Endothelial cell of umbilical vein (primary cell): Measurements from ENCODE around the gene USP17L17. TPM values are rescaled to one million over a fixed set of nuclear protein-coding genes. Genes with fewer than 3 reads are reported as not detected.
"Not testable (repeated sequence)": the region's sequence is repeated elsewhere in the genome, so short reads cannot be mapped to it uniquely, and the experiment has no call there.

Experiments used
- BruUV-seq: library from RNA; stranded (reverse); fragments of 400-500 nt; replicated peaks from 2 replicates; lab custom pipeline; 2021; lab: Mats Ljungman, UMichigan
- CTCF ChIA-PET: fragments of 300-600, 350-600 bp; sonication (Branson Sonifier 250); formaldehyde crosslinking; loops from one replicate; lab custom pipeline; 2021; ENCODE audit warnings: antibody characterized with exemption, inconsistent platforms; lab: Charles Lee
- POLR2A ChIA-PET: fragments of 300-600, 350-600 bp; sonication (Branson Sonifier 250); formaldehyde crosslinking; loops from one replicate; lab custom pipeline; 2021; ENCODE audit warnings: antibody characterized with exemption, inconsistent platforms; lab: Charles Lee
- DNase-seq: peaks from one replicate; pipeline ENCODE4 v3.0.0-alpha.2; 2011; ENCODE audit warnings: low read depth, low spot score
- FAIRE-seq: peaks from 2 replicates; lab custom pipeline; 2011; peaks lifted over from hg19 to GRCh38; lab: Jason Lieb, UNC
- H2AFZ ChIP-seq: 2 replicates; pipeline ENCODE4 v1.6.0; 2012; ENCODE audit warnings: low read depth, low read length, control low read depth, inconsistent platforms
- H3K27ac ChIP-seq: 2 replicates; pipeline ENCODE4 v1.5.1; 2011; ENCODE audit warnings: low read depth, mild to moderate bottlenecking, control low read depth, low read length, moderate library complexity; ENCODE audit not compliant: insufficient read depth
- H3K27me3 ChIP-seq, 2 experiments: 2 replicates each; pipeline versions ENCODE4 v1.6.0 to v1.6.1; 2011; ENCODE audit warnings: low read length in 2 of 2, mixed read lengths in 1 of 2; ENCODE audit not compliant: control insufficient read depth in 2 of 2, insufficient read depth in 2 of 2
- H3K36me3 ChIP-seq, 2 experiments: 2 replicates in 1 of 2; 3 replicates in 1 of 2; pipeline ENCODE4 v1.5.1; 2011; ENCODE audit warnings: low read length in 2 of 2, mild to moderate bottlenecking in 1 of 2, moderate library complexity in 1 of 2; ENCODE audit not compliant: control insufficient read depth in 2 of 2, insufficient read depth in 2 of 2; ENCODE audit errors: extremely low read depth in 1 of 2
- H3K4me1 ChIP-seq: 3 replicates; pipeline ENCODE4 v1.5.1; 2011; ENCODE audit warnings: mild to moderate bottlenecking, low read length; ENCODE audit not compliant: control insufficient read depth, insufficient read depth; ENCODE audit errors: extremely low read depth
- H3K4me2 ChIP-seq: 2 replicates; pipeline ENCODE4 v1.6.1; 2011; ENCODE audit warnings: low read length, control low read depth, mixed read lengths; ENCODE audit not compliant: insufficient read depth
- H3K4me3 ChIP-seq, 3 experiments: fragments of 200-600 bp in 1 of 3; sonication (generic), shearing (Covaris generic) in 1 of 3; replicated peaks in 1 of 3; 2 replicates each; pipeline ENCODE4 v1.5.1; 2011 to 2016; ENCODE audit warnings: control low read depth in 3 of 3, low read length in 3 of 3, mild to moderate bottlenecking in 2 of 3, inconsistent platforms in 1 of 3, low read depth in 1 of 3, moderate library complexity in 1 of 3; ENCODE audit not compliant: insufficient read depth in 1 of 3
- H3K79me2 ChIP-seq: 2 replicates; pipeline ENCODE4 v1.6.0; 2012; ENCODE audit warnings: low read length, inconsistent platforms; ENCODE audit not compliant: control insufficient read depth, insufficient read depth
- H3K9ac ChIP-seq: replicated peaks from 2 replicates; pipeline ENCODE3; 2011; ENCODE audit warnings: low read length, control low read depth; ENCODE audit not compliant: insufficient read depth; ENCODE audit errors: extremely low read depth
- H3K9me1 ChIP-seq: replicated peaks from 3 replicates; pipeline ENCODE4 v1.6.0; 2011; ENCODE audit warnings: mild to moderate bottlenecking, low read length; ENCODE audit not compliant: control insufficient read depth, insufficient read depth; ENCODE audit errors: extremely low read depth
- H3K9me3 ChIP-seq: replicated peaks from 2 replicates; pipeline ENCODE4 v1.5.1; 2012; ENCODE audit warnings: low read length, inconsistent platforms; ENCODE audit not compliant: control insufficient read depth, insufficient read depth
- H4K20me1 ChIP-seq: replicated peaks from 2 replicates; pipeline ENCODE3; 2011; ENCODE audit warnings: mild to moderate bottlenecking, low read length; ENCODE audit not compliant: control insufficient read depth, insufficient read depth; ENCODE audit errors: extremely low read depth
- dilution Hi-C: fragments of 300-500 bp; cut with MboI; formaldehyde crosslinking; loops from one replicate; pipeline ENCODE4 v1.15.0; 2019; ENCODE audit warnings: low sequenced_read_pairs; ENCODE audit not compliant: extremely low pct_ligation_motif_present
- intact Hi-C: fragments of 100-400 bp; cut with micrococcal nuclease; formaldehyde crosslinking; loops from one replicate; pipeline ENCODE4 v1.10.0; 2022
- polyA plus RNA-seq, 4 experiments: library from polyadenylated mRNA; depleted of rRNA in 3 of 4; stranded (reverse) in 3 of 4; unstranded in 1 of 4; fragments of >200 nt; gene quantifications; 2 replicates each; pipeline versions ENCODE4 v1.2.1 to v1.2.3, GENCODE V29; 2011 to 2012; ENCODE audit warnings: missing spikeins in 1 of 4
- total RNA-seq: library from RNA; stranded (reverse); gene quantifications from 2 replicates; pipeline ENCODE4 v1.2.3, GENCODE V29; 2021

Gene USP17L17
- total and polyA plus RNA-seq, 2 donors (not counting 3 experiments of a cell fraction or from before 2014, with no cell fraction given): not detected

DNA sequence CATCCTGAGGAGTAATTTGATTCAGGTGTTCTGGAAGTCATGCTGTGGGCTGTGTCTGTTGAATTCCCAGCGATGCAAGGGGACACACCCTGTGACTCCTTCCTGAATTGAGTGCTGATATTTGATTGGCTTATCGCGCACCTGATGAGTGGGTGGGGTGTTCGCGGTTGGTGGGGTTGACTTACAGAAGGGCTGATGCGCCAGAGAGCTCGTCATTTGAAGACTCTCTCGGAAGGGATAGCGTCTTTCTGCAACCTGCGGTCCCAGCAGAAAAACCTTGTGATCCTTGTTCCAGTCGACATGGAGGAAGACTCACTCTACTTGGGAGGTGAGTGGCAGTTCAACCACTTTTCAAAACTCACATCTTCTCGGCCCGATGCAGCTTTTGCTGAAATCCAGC lies 23.8 kb upstream of the USP17L17 start, which contains the start of gene USP17L12:
USP17L12 (plus strand) TSS at position 301 of the 400 bp plus-strand sequence; CDS start at position 301, 0 bp downstream.
- BruUV-seq, FAIRE-seq, H3K27me3 ChIP-seq, H3K4me1 ChIP-seq, H3K79me2 ChIP-seq, dilution Hi-C loops, H3K36me3 ChIP-seq, H3K9me3 ChIP-seq, H3K9me1 ChIP-seq, H2AFZ ChIP-seq, POLR2A ChIA-PET, DNase-seq, H3K27ac ChIP-seq, CTCF ChIA-PET, H3K9ac ChIP-seq, H3K4me3 ChIP-seq, H3K4me2 ChIP-seq, H4K20me1 ChIP-seq, intact Hi-C loops: not testable (repeated sequence)

DNA sequence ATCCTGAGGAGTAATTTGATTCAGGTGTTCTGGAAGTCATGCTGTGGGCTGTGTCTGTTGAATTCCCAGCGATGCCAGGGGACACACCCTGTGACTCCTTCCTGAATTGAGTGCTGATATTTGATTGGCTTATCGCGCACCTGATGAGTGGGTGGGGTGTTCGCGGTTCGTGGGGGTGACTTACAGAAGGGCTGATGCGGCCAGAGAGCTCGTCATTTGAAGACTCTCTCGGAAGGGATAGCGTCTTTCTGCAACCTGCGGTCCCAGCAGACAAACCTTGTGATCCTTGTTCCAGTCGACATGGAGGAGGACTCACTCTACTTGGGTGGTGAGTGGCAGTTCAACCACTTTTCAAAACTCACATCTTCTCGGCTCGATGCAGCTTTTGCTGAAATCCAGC lies 19.1 kb upstream of the USP17L17 start, which contains the start of gene USP17L13:
USP17L13 (plus strand) TSS at position 301 of the 400 bp plus-strand sequence; CDS start at position 301, 0 bp downstream.
- intact Hi-C loops, H3K36me3 ChIP-seq, FAIRE-seq, H3K4me2 ChIP-seq, DNase-seq, H3K27me3 ChIP-seq, H3K27ac ChIP-seq, H3K9me3 ChIP-seq, dilution Hi-C loops, BruUV-seq, H3K9me1 ChIP-seq, H4K20me1 ChIP-seq, H3K79me2 ChIP-seq, CTCF ChIA-PET, H2AFZ ChIP-seq, H3K4me3 ChIP-seq, H3K9ac ChIP-seq, H3K4me1 ChIP-seq, POLR2A ChIA-PET: not testable (repeated sequence)

DNA sequence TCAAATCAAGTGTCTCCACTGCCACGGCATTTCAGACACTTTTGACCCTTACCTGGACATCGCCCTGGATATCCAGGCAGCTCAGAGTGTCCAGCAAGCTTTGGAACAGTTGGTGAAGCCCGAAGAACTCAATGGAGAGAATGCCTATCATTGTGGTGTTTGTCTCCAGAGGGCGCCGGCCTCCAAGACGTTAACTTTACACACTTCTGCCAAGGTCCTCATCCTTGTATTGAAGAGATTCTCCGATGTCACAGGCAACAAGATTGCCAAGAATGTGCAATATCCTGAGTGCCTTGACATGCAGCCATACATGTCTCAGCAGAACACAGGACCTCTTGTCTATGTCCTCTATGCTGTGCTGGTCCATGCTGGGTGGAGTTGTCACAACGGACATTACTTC lies 13.4 kb upstream of the USP17L17 start:
- dilution Hi-C loops, H3K27ac ChIP-seq, CTCF ChIA-PET, H3K9me3 ChIP-seq, H3K9ac ChIP-seq, H4K20me1 ChIP-seq, H3K4me2 ChIP-seq, H3K36me3 ChIP-seq, FAIRE-seq, H3K4me3 ChIP-seq, H3K27me3 ChIP-seq, H3K9me1 ChIP-seq, BruUV-seq, H3K79me2 ChIP-seq, POLR2A ChIA-PET, DNase-seq, intact Hi-C loops, H3K4me1 ChIP-seq, H2AFZ ChIP-seq: not testable (repeated sequence)

DNA sequence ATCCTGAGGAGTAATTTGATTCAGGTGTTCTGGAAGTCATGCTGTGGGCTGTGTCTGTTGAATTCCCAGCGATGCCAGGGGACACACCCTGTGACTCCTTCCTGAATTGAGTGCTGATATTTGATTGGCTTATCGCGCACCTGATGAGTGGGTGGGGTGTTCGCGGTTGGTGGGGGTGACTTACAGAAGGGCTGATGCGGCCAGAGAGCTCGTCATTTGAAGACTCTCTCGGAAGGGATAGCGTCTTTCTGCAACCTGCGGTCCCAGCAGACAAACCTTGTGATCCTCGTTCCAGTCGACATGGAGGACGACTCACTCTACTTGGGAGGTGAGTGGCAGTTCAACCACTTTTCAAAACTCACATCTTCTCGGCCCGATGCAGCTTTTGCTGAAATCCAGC lies 9.6 kb upstream of the USP17L17 start, which contains the start of gene USP17L15:
USP17L15 (plus strand) TSS at position 301 of the 400 bp plus-strand sequence; CDS start at position 301, 0 bp downstream.
- H3K9me3 ChIP-seq, H3K4me2 ChIP-seq, H3K4me1 ChIP-seq, H3K27me3 ChIP-seq, H2AFZ ChIP-seq, BruUV-seq, H3K27ac ChIP-seq, CTCF ChIA-PET, H3K9ac ChIP-seq, dilution Hi-C loops, intact Hi-C loops, DNase-seq, H4K20me1 ChIP-seq, FAIRE-seq, H3K36me3 ChIP-seq, H3K9me1 ChIP-seq, POLR2A ChIA-PET, H3K79me2 ChIP-seq, H3K4me3 ChIP-seq: not testable (repeated sequence)
